H1 (cell line): ENCODE data around the gene KCNQ2. TPM values are rescaled to one million over a fixed set of nuclear protein-coding genes. Genes with fewer than 3 reads are reported as not detected.
A peak's percentile ranks its signal among the peaks of the same experiment; 100 is the strongest.

Experiments used
- CHD2 ChIP-seq: IDR thresholded peaks from 2 replicates; pipeline ENCODE4 v1.6.1; 2012; ENCODE audit warnings: low read length, improper control_type of control experiment
- CTBP2 ChIP-seq: IDR thresholded peaks from 2 replicates; pipeline ENCODE4 v1.7.0; 2011; ENCODE audit warnings: borderline replicate concordance, mild to moderate bottlenecking, moderate library complexity, mixed read lengths, low read length; ENCODE audit not compliant: insufficient read depth, insufficient read length
- CTCF ChIP-seq, 3 experiments: IDR thresholded peaks; 1 replicate in 2 of 3; 2 replicates in 1 of 3; pipeline versions ENCODE4 v1.5.1 to v1.6.1; 2011; ENCODE audit warnings: low read length in 3 of 3, mild to moderate bottlenecking in 3 of 3, inconsistent platforms in 2 of 3, low read depth in 1 of 3, moderate library complexity in 1 of 3; ENCODE audit not compliant: insufficient read depth in 1 of 3; ENCODE audit errors: control extremely low read depth in 1 of 3
- E2F6 ChIP-seq: IDR thresholded peaks from 2 replicates; pipeline ENCODE4 v1.6.1; 2012; ENCODE audit warnings: inconsistent platforms
- HDAC2 ChIP-seq, 2 experiments: fragments of 300-600 bp in 1 of 2; sonication (generic) in 1 of 2; IDR thresholded peaks; 2 replicates each; pipeline ENCODE4 v1.6.1; 2011 to 2012; ENCODE audit warnings: low read depth in 2 of 2, low read length in 2 of 2, mild to moderate bottlenecking in 2 of 2, moderate library complexity in 2 of 2, borderline replicate concordance in 1 of 2, inconsistent platforms in 1 of 2
- KDM1A ChIP-seq: fragments of 200-600, 300-600 bp; sonication (generic); IDR thresholded peaks from 2 replicates; pipeline ENCODE4 v1.7.1; 2016; ENCODE audit warnings: mild to moderate bottlenecking, low read length, borderline replicate concordance
- MAFK ChIP-seq: IDR thresholded peaks from 2 replicates; pipeline ENCODE4 v1.6.1; 2012; ENCODE audit warnings: low read depth, mild to moderate bottlenecking, improper control_type of control experiment, low read length
- NANOG ChIP-seq: IDR thresholded peaks from 2 replicates; pipeline ENCODE4 v1.6.1; 2011; ENCODE audit warnings: low read length, low read depth, mild to moderate bottlenecking, inconsistent platforms; ENCODE audit not compliant: insufficient read depth, poor library complexity, severe bottlenecking
- RNF2 ChIP-seq: fragments of 200-900, 300-1000 bp; sonication (generic); IDR thresholded peaks from 2 replicates; pipeline ENCODE4 v1.7.1; 2016; ENCODE audit warnings: borderline replicate concordance, low read depth, mild to moderate bottlenecking, antibody characterized with exemption, low read length; ENCODE audit not compliant: poor library complexity, severe bottlenecking; ENCODE audit errors: missing control alignments
- SIN3A ChIP-seq, 2 experiments: IDR thresholded peaks in 1 of 2; conservative IDR thresholded peaks in 1 of 2; 2 replicates each; pipeline ENCODE4 v1.6.1; 2011 to 2012; ENCODE audit warnings: low read length in 2 of 2, improper control_type of control experiment in 1 of 2, low read depth in 1 of 2, mild to moderate bottlenecking in 1 of 2
- SIX5 ChIP-seq: IDR thresholded peaks from 2 replicates; pipeline ENCODE4 v1.6.1; 2011; ENCODE audit warnings: mild to moderate bottlenecking, low read depth, low read length
- TBP ChIP-seq: IDR thresholded peaks from 2 replicates; pipeline ENCODE4 v1.6.1; 2011; ENCODE audit warnings: low read depth, low read length, improper control_type of control experiment
- TCF12 ChIP-seq: IDR thresholded peaks from 2 replicates; pipeline ENCODE4 v1.6.1; 2011; ENCODE audit warnings: low read depth, mild to moderate bottlenecking, low read length
- TEAD4 ChIP-seq: IDR thresholded peaks from 2 replicates; pipeline ENCODE4 v1.6.1; 2012; ENCODE audit warnings: low read depth, low read length, inconsistent platforms, mixed read lengths
- YY1 ChIP-seq: IDR thresholded peaks from 2 replicates; pipeline ENCODE4 v1.6.1; 2011; ENCODE audit warnings: low read depth, mild to moderate bottlenecking, low read length
- polyA plus RNA-seq, 7 experiments: library from polyadenylated mRNA; depleted of rRNA in 3 of 7; stranded (reverse) in 5 of 7; unstranded in 2 of 7; fragments of >200 nt in 5 of 7; fragments of 200-250 nt in 2 of 7; gene quantifications; 1 replicate in 5 of 7; 2 replicates in 1 of 7; 4 replicates in 1 of 7; pipeline versions ENCODE4 v1.2.1 to v1.2.3, GENCODE V29; 2011 to 2013; ENCODE audit warnings: missing spikeins in 2 of 7, mixed read lengths in 2 of 7
- total RNA-seq: library from RNA; stranded (reverse); fragmentation: NEBNext Ultra II Directional; extraction: Animal tissue kit (Norgen Biotek cat#: 25700); gene quantifications from 2 replicates; pipeline ENCODE4 v1.2.1, GENCODE V29; 2021
- TF ChIP-seq, protein P1 (sequence below): IDR thresholded peaks from 2 replicates; pipeline ENCODE4 v1.6.1; 2011; ENCODE audit warnings: low read length, improper control_type of control experiment

The KCNQ2 gene
- total and polyA plus RNA-seq, 2 of the 8 experiments (the other 6 are each of a cell fraction or from before 2014, with no cell fraction given), result 82.6 to 243 TPM

DNA sequence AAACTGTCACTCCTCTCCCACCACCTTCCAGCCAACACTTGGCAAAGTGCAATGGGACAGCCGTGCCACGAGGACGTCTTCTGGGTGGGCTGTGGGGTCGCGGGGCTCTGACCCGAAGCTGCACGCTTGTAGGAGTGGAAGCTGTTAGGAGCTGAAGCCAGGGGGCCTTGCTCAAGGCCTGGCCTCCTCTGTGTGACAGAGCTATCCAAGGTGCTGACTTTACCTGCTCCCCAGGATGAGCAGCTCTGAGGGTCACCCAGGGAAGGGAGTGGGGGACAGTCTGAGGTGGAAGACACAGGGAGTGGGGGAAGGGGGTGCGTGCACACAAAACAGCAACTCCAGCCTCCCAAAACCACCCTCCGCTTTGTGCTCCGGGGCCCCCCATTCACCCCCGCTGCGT, 93.8 kb downstream of the KCNQ2 start (continued):
- TF ChIP-seq HDAC2 (IDR thresholded peaks at IDR 0.05; ENCODE audit: borderline replicate concordance in 1 of 2, low read depth in 2 of 2, low read length in 2 of 2) (peak in 1 of 2 experiments; percentile 54; a peak in 1 of 4 replicates), TCF12 (no peak), CTCF (IDR thresholded peaks at IDR 0.05; ENCODE audit: control extremely low read depth in 1 of 3, insufficient read depth in 1 of 3, low read depth in 1 of 3, low read length in 3 of 3) (peak in 2 of 3 experiments; percentile 15 to 17; a peak in 2 of 4 replicates), TEAD4 (no peak), CTBP2 (no peak), NANOG (no peak), KDM1A (no peak), SIX5 (no peak), MAFK (no peak), RNF2 (no peak), SIN3A (conservative IDR thresholded peaks at IDR 0.05 in 1 of 2, IDR thresholded peaks at IDR 0.05 in 1 of 2; ENCODE audit: low read depth in 1 of 2, low read length in 2 of 2) (peak; percentile 83 to 92; a peak in 3 of 4 replicates), E2F6 (no peak), TBP (no peak), YY1 (no peak), CHD2 (no peak)
- TF ChIP-seq, protein P1, sequence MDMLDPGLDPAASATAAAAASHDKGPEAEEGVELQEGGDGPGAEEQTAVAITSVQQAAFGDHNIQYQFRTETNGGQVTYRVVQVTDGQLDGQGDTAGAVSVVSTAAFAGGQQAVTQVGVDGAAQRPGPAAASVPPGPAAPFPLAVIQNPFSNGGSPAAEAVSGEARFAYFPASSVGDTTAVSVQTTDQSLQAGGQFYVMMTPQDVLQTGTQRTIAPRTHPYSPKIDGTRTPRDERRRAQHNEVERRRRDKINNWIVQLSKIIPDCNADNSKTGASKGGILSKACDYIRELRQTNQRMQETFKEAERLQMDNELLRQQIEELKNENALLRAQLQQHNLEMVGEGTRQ, result no peak
